Amniotic stem cell (primary cell): ENCODE measurements around the gene DOCK9.

Experiments used
- DNase-seq: peaks from one replicate; lab custom pipeline; 2025; lab: John Stamatoyannopoulos, UW

Gene DOCK9

GRCh38 chr13:98975822-98976261 lies 2.0 kb downstream of the DOCK9 start:
- DNase-seq = no peak

- DNase-seq = no peak
These were observed 3.8 kb downstream of the DOCK9 start for GRCh38 chr13:98974053-98974452.

GRCh38 chr13:98972627-98973026 lies 5.2 kb downstream of the DOCK9 start:
- DNase-seq = no peak

- no peak for DNase-seq
These were observed 5.8 kb downstream of the DOCK9 start for GRCh38 chr13:98972059-98972458.

GRCh38 chr13:98970330-98970729 lies 7.5 kb downstream of the DOCK9 start:
- no peak for DNase-seq

GRCh38 chr13:98967491-98967890 lies 10.4 kb downstream of the DOCK9 start:
- DNase-seq = no peak

GRCh38 chr13:98966019-98966418 lies 11.8 kb downstream of the DOCK9 start:
- DNase-seq = no peak

GRCh38 chr13:98965325-98965724 lies 12.5 kb downstream of the DOCK9 start:
- no peak for DNase-seq

- no peak for DNase-seq
These were observed 13.9 kb downstream of the DOCK9 start for GRCh38 chr13:98963917-98964316.

GRCh38 chr13:98962901-98963590 lies 14.8 kb downstream of the DOCK9 start:
- DNase-seq = no peak

GRCh38 chr13:98961503-98962105 lies 16.3 kb downstream of the DOCK9 start:
- no peak for DNase-seq

GRCh38 chr13:98960606-98961502 lies 17.0 kb downstream of the DOCK9 start:
- DNase-seq = no peak

GRCh38 chr13:98959786-98960605 lies 17.9 kb downstream of the DOCK9 start:
- no peak for DNase-seq

GRCh38 chr13:98959291-98959690 lies 18.6 kb downstream of the DOCK9 start:
- no peak for DNase-seq

GRCh38 chr13:98958443-98958794 lies 19.4 kb downstream of the DOCK9 start:
- DNase-seq = no peak

- DNase-seq = no peak
These were observed 20.0 kb downstream of the DOCK9 start for GRCh38 chr13:98957731-98958442.

- no peak for DNase-seq
These were observed 22.5 kb downstream of the DOCK9 start for GRCh38 chr13:98955336-98955735.

GRCh38 chr13:98954313-98954712 lies 23.6 kb downstream of the DOCK9 start:
- no peak for DNase-seq

- DNase-seq = no peak
These were observed 26.6 kb downstream of the DOCK9 start for GRCh38 chr13:98951266-98951665.

GRCh38 chr13:98950705-98951104 lies 27.2 kb downstream of the DOCK9 start:
- no peak for DNase-seq

GRCh38 chr13:98947925-98948324 lies 29.9 kb downstream of the DOCK9 start:
- no peak for DNase-seq
